ENCODE data around the gene OR1A1. TPM values are rescaled to one million over a fixed set of nuclear protein-coding genes. Genes with fewer than 3 reads are reported as not detected.

Gene OR1A1
- total RNA-seq, 2 experiments from 2014 or later = not detected

GRCh38 chr17:3256575-3256974 is 49.1 kb downstream of the OR1A1 start:
- Histone ChIP-seq H3K9me3 (ENCODE audit: control insufficient read depth in 1 of 2, insufficient read depth in 1 of 2, low read length in 2 of 2) (no peaks in the 10 kb centered on the region), H3K27me3 (ENCODE audit: control insufficient read depth in 1 of 2, insufficient read depth in 2 of 2, low read length in 2 of 2) (no peaks in the 10 kb centered on the region), H3K4me3 (ENCODE audit: low read length) (no peak overlapping the region), H3K4me1 (ENCODE audit: insufficient read depth, low read length) (no peaks in the 10 kb centered on the region), H3K27ac (ENCODE audit: low read depth in 1 of 2, low read length in 2 of 2) (no peak overlapping the region), H3K36me3 (ENCODE audit: insufficient read depth, low read length) (no peaks in the 10 kb centered on the region)
- H3K4me1 Mint-ChIP-seq (ENCODE audit: low read depth) = no peaks in the 10 kb centered on the region
- no peak for TF ChIP-seq CTCF (IDR thresholded peaks at IDR 0.05)
- H3K27ac Mint-ChIP-seq = no peak overlapping the region
- ATAC-seq (ENCODE audit: poor library complexity) (no peak), DNase-seq (no peak)
- ChIA-PET POLR2A (no interaction called here), CTCF (no interaction called here)
- H3K27me3 Mint-ChIP-seq = no peaks in the 10 kb centered on the region
- no peaks in the 10 kb centered on the region for H3K36me3 Mint-ChIP-seq (ENCODE audit: low read depth)
- no peak overlapping the region for H3K4me3 Mint-ChIP-seq
- H3K9me3 Mint-ChIP-seq = peaks cover 2% of the 10 kb centered on the region
- intact Hi-C loops (cut with DNase I, micrococcal nuclease) = no loop called here

- Mint-ChIP-seq H3K27ac (no peak overlapping the region), H3K4me3 (no peak overlapping the region), H3K4me1 (ENCODE audit: low read depth) (no peaks in the 10 kb centered on the region), H3K36me3 (ENCODE audit: low read depth) (no peaks in the 10 kb centered on the region), H3K9me3 (no peaks in the 10 kb centered on the region), H3K27me3 (peaks cover 14% of the 10 kb centered on the region)
- CTCF ChIA-PET = no interaction called here
- Histone ChIP-seq H3K4me3 (ENCODE audit: low read length) (no peak overlapping the region), H3K4me1 (ENCODE audit: insufficient read depth, low read length) (no peaks in the 10 kb centered on the region), H3K27me3 (ENCODE audit: control insufficient read depth in 1 of 2, insufficient read depth in 2 of 2, low read length in 2 of 2) (peaks cover 0 to 2% of the 10 kb centered on the region in 2 experiments), H3K9me3 (ENCODE audit: control insufficient read depth in 1 of 2, insufficient read depth in 1 of 2, low read length in 2 of 2) (no peaks in the 10 kb centered on the region), H3K27ac (ENCODE audit: low read depth in 1 of 2, low read length in 2 of 2) (no peak overlapping the region), H3K36me3 (ENCODE audit: insufficient read depth, low read length) (no peaks in the 10 kb centered on the region)
- POLR2A ChIA-PET = no interaction called here
- no peak for ATAC-seq (ENCODE audit: poor library complexity)
- intact Hi-C loops (cut with DNase I, micrococcal nuclease) = no loop called here
- DNase-seq = no peak
- no peak for TF ChIP-seq CTCF (IDR thresholded peaks at IDR 0.05)
Observed at GRCh38 chr17:3260163-3260562, 52.7 kb downstream of the OR1A1 start.

- ATAC-seq (ENCODE audit: poor library complexity) (no peak), DNase-seq (no peak)
- Mint-ChIP-seq H3K27me3 (peaks cover 16% of the 10 kb centered on the region), H3K36me3 (ENCODE audit: low read depth) (no peaks in the 10 kb centered on the region), H3K4me3 (no peak overlapping the region), H3K27ac (no peak overlapping the region), H3K9me3 (no peaks in the 10 kb centered on the region), H3K4me1 (ENCODE audit: low read depth) (no peaks in the 10 kb centered on the region)
- no peak for TF ChIP-seq CTCF (IDR thresholded peaks at IDR 0.05)
- intact Hi-C loops (cut with DNase I, micrococcal nuclease) = no loop called here
- POLR2A ChIA-PET = no interaction called here
- CTCF ChIA-PET = no interaction called here
- Histone ChIP-seq H3K4me1 (ENCODE audit: insufficient read depth, low read length) (no peaks in the 10 kb centered on the region), H3K27me3 (ENCODE audit: control insufficient read depth in 1 of 2, insufficient read depth in 2 of 2, low read length in 2 of 2) (peaks cover 0 to 2% of the 10 kb centered on the region in 2 experiments), H3K9me3 (ENCODE audit: control insufficient read depth in 1 of 2, insufficient read depth in 1 of 2, low read length in 2 of 2) (no peaks in the 10 kb centered on the region), H3K27ac (ENCODE audit: low read depth in 1 of 2, low read length in 2 of 2) (no peak overlapping the region), H3K36me3 (ENCODE audit: insufficient read depth, low read length) (no peaks in the 10 kb centered on the region), H3K4me3 (ENCODE audit: low read length) (no peak overlapping the region)
Observed at GRCh38 chr17:3260600-3260999, 53.1 kb downstream of the OR1A1 start.

Other genes starting within 250 kb of the OR1A1 start
- not detected for gene OR1D5, start 144.1 kb upstream of the OR1A1 start, total RNA-seq
- gene OR1D2, start 103.2 kb upstream of the OR1A1 start, total RNA-seq = not detected
- not detected for gene OR1G1, start 80.1 kb upstream of the OR1A1 start, total RNA-seq
- gene OR1A2, start 10.1 kb upstream of the OR1A1 start, total RNA-seq = not detected
- under 1 TPM; 0.22 to 0.41 TPM for gene OR3A1, start 90.7 kb downstream of the OR1A1 start, total RNA-seq
- gene OR3A2, start 178.6 kb downstream of the OR1A1 start, total RNA-seq = 1 to 10 TPM in 1 of 2 experiments, under 1 TPM in 1; 0.55 to 1.3 TPM
- not detected for gene OR1E1, start 190.7 kb downstream of the OR1A1 start, total RNA-seq
- not detected for gene OR3A3, start 203.7 kb downstream of the OR1A1 start, total RNA-seq
- not detected for gene OR1E2, start 226.2 kb downstream of the OR1A1 start, total RNA-seq